ENCODE measurements around the gene SLC35F1. TPM values are rescaled to one million over a fixed set of nuclear protein-coding genes. Genes with fewer than 3 reads are reported as not detected.

The SLC35F1 gene
- total and polyA plus RNA-seq, 2 donors (not counting 3 experiments of a cell fraction or from before 2014, with no cell fraction given) = not detected

GRCh38 chr6:118128755-118129154 is 221.7 kb downstream of the SLC35F1 start:
- CTCF ChIA-PET = no interaction called here
- Histone ChIP-seq H3K9me3 (replicated peaks; ENCODE audit: control insufficient read depth, insufficient read depth, low read length) (no peaks in the 10 kb centered on the region), H3K27ac (ENCODE audit: insufficient read depth, low read depth, low read length) (no peak overlapping the region), H3K27me3 (ENCODE audit: control insufficient read depth in 2 of 2, insufficient read depth in 2 of 2, low read length in 2 of 2) (no peaks in the 10 kb centered on the region), H3K4me3 (replicated peaks in 1 of 3; ENCODE audit: insufficient read depth in 1 of 3, low read depth in 1 of 3, low read length in 3 of 3) (no peak overlapping the region), H3K4me2 (ENCODE audit: insufficient read depth, low read length) (no peak overlapping the region), H2AFZ (ENCODE audit: low read depth, low read length) (no peak overlapping the region), H3K4me1 (ENCODE audit: control insufficient read depth, extremely low read depth, insufficient read depth, low read length) (no peaks in the 10 kb centered on the region), H3K9ac (replicated peaks; ENCODE audit: extremely low read depth, insufficient read depth, low read length) (no peak overlapping the region), H3K36me3 (ENCODE audit: control insufficient read depth in 2 of 2, extremely low read depth in 1 of 2, insufficient read depth in 2 of 2, low read length in 2 of 2) (no peaks in the 10 kb centered on the region), H3K79me2 (ENCODE audit: control insufficient read depth, insufficient read depth, low read length) (no peaks in the 10 kb centered on the region), H4K20me1 (replicated peaks; ENCODE audit: control insufficient read depth, extremely low read depth, insufficient read depth, low read length) (no peaks in the 10 kb centered on the region), H3K9me1 (replicated peaks; ENCODE audit: control insufficient read depth, extremely low read depth, insufficient read depth, low read length) (no peaks in the 10 kb centered on the region)
- no peak for FAIRE-seq
- BruUV-seq (replicated peaks) = no TSS peak
- no peak for DNase-seq (ENCODE audit: low read depth, low spot score)
- POLR2A ChIA-PET = no interaction called here
- dilution Hi-C loops (cut with MboI; ENCODE audit: extremely low pct_ligation_motif_present, low sequenced_read_pairs) (no loop called here), intact Hi-C loops (cut with micrococcal nuclease) (no loop called here)
- TF ChIP-seq JUN (IDR thresholded peaks at IDR 0.05; ENCODE audit: borderline replicate concordance, insufficient read depth, insufficient read length, low read depth) (no peak), MYC (IDR thresholded peaks at IDR 0.05; ENCODE audit: low read depth, low read length) (no peak), POLR2AphosphoS5 (IDR thresholded peaks at IDR 0.05; ENCODE audit: insufficient read depth, low read depth, low read length) (no peak), EZH2 (IDR thresholded peaks at IDR 0.05; ENCODE audit: borderline replicate concordance, low read depth, low read length, severe bottlenecking) (no peak), CTCF (IDR thresholded peaks at IDR 0.05; ENCODE audit: extremely low read depth in 1 of 2, insufficient read depth in 1 of 2, low read depth in 1 of 2, low read length in 2 of 2) (no peak), POLR2A (IDR thresholded peaks at IDR 0.05; ENCODE audit: low read depth, low read length) (no peak), GATA2 (IDR thresholded peaks at IDR 0.05; ENCODE audit: insufficient read depth, insufficient read length, low read depth, low read length) (no peak), MAX (IDR thresholded peaks at IDR 0.05; ENCODE audit: insufficient read depth, insufficient read length) (no peak), FOS (IDR thresholded peaks at IDR 0.05; ENCODE audit: borderline replicate concordance, insufficient read depth, low read length) (no peak)

Data from endothelial cell of umbilical vein (primary cell).